Measurements from ENCODE around the gene NDUFAB1.
"Not testable (repeated sequence)": the region's sequence is repeated elsewhere in the genome, so short reads cannot be mapped to it uniquely, and the experiment has no call there.

The NDUFAB1 gene

DNA sequence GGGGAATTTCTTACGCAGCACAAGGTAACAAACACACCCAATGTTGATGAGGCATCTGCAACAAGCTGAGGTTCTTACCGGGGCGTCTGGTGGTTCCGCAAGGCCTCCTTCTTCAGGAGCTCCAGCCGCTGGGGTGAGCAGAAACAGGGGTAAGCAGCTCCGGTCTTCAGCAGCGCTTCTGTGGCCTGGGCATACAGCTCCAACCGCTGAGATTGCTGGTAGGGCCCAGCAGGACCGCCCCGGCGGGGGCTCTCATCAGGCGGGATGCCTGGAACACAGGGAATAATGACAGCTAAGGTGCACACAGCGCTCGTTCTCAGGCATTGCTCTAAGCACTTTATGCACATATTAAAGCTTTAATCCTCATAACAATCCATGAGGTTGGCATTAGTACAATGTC, 51.7 kb downstream of the NDUFAB1 start:
- no peak for DNase-seq

DNA sequence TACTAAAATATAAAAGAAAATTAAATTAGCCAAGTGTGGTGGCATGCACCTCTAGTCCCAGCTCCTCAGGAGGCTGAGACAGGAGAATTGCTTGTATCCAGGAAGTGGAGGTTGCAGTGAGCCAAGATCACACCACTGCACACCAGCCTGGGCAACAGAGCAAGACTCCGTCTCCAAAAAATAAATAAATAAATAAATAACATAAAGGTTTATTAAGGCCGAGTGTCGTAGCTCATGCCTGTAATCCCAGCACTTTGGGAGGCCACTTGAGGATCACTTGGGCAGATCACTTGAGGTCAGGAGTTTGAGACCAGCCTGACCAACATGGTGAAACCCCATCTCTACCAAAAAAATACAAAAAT, 55.3 kb downstream of the NDUFAB1 start:
- not testable (repeated sequence) for DNase-seq

DNA sequence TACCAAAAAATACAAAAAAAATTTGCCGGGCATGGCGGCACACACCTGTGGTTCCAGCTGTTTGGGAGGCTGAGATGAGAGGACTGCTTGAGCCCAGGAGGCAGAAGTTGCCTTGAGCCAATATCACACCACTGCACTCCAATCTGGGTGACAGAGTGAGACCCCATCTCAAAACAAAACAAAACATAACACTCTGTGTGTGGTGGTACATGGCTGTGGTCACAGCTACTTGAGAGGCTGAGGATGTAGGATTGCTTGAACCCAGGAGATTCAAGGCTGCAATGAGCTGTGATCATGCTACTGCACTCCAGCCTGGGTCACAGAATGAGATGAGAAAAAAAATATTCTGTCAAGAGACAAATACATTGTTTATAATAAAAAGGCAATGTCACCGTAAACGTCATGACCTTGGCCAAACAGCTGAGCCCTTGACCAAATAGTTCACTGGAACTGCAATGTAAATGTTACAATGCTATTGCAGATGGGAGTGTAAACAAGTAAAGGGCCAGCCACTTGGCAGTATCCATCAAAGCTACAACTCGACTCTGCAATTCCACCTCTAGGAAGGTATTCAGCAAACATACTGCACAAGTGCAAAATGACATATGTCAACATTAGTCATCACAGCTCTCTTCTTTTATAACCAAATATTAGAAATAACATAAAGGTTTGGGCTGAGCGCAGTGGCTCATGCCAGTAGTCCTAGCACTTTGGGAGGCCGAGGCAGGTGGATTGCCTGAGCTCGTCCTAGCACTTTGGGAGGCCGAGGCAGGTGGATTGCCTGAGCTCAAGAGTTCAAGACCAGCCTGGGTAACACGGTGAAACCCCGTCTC, 55.9 kb downstream of the NDUFAB1 start:
- DNase-seq: no peak

DNA sequence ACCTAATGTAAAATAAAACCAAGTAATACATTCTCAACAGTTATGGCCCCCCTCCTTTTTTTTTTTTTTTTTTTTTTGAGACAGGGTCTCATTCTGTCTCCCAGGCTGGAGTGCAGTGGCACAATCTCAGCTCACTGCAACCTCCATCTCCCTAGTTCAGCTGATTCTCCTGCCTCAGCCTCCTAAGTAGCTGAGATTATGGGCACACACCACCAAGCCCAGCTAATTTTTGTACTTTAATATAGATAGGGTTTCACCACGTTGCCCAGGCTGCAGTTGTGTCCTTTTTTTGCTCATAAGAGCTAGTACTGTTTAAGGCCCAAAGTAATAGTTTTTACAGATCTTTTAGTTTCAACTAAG, 57.2 kb downstream of the NDUFAB1 start:
- DNase-seq: no peak

DNA sequence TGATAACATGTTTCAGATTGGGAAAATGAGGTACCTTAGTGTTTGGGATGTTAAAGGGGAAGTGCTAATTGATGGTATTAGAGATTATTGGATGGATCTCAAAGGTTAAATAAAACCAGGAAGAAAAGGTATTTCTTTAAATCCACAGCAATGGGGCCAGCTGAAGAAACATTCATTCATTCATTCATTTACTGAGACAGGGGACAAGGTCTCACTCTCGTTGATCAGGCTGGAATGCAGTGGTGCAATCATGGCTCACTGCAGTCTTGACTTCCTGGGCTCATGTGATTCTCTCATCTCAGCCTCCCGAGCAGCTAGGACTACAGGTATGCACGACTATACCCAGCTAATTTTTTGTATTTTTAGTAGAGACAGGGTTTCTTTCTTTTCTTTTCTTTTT, 58.7 kb downstream of the NDUFAB1 start:
- DNase-seq: no peak

DNA sequence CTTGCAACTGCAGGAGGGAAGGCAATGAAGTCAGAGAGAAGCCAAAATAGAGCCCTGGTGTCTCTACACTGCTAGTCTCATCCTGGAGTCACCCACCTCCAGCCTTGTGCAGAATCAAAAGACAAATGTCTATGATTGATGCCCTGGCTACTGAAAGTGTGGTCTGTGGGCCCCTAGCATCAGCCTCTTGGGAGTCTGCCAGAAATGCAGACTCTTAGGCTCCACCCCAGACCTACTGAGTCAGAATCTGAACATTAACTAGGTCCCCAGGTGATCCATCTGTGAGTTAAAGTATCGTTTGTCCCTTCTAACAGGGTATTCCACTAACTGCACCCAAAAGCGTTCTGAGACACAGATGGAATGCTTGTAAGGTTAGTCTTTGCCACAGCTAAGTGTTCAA, 60.2 kb downstream of the NDUFAB1 start:
- DNase-seq: no peak

DNA sequence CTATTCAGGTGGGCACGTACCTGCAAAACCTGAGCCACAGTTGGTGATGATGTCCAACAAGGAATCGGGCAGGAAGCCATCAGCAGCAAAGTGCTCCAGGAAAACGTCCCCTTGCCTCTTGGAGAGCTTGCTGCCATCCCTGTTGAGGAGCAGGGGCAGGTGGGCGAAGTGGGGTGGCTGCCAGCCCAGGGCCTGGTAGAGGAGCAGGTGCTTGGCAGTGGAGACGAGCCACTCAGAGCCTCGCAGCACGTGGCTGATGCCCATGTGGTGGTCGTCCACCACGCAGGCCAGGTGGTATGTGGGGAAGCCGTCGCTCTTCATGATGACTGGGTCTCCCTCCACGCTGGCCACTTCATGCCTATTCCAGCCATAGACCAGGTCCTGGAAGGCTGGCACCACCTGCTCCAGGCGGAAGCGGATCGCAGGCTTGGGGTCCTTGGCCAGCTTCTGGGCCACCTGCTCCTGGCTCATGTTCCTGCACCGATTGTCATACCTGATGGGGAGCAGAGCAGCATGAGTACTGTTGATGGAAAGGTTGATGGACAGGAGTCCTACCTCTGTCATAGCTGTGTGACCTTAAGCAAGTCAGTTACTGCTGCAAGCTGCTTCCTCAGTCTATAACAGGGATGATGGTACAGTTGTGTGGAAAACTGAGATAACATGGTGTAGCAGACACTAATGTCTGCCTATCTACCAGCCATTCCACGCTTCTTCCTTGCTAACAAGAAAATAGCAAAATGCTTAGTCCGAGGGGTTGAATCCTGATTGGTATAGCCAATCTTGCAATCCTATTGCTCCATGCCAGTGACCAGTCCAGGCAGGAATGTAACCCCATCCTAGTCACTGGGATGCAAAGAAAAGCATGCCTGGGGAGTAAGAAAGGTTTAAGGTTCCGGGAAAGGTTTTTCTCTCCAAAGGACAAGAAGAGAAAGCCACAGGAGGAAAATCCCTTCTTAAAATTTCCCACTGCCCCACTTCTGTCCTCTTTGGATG, 61.0 kb downstream of the NDUFAB1 start:
- DNase-seq: no peak

DNA sequence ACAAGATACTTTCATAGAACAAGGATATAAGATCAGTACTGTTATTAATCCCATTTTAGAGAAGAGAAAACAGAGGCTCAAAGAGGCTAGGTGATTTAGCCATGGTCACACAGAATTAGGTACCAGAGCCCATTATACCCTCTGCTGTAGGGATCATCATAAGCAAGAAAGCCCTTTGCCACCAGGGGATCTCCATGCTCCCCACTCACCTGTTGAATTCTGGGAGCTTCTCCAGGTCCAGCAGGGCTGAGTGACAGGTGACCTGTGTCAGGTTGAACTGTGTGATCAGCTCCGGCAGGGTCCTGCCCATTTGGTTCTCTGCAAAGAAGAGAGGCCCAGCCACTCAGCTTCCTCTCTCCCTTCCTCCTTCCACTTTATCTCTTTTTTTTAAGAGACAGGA, 63.7 kb downstream of the NDUFAB1 start:
- no peak for DNase-seq

Measured in activated CD8-positive, alpha-beta memory T cell treated with anti-CD3 and anti-CD28 coated beads, Interleukin-2, amount 50 U/mL, for 4 hours (primary cell).